Activated CD4-positive, CD25-positive, alpha-beta regulatory T cell treated with anti-CD3 and anti-CD28 coated beads, Interleukin-2, amount 50 U/mL, for 24 hours (primary cell): ENCODE measurements around the gene NCF2.
"Not testable (repeated sequence)": the region's sequence is repeated elsewhere in the genome, so short reads cannot be mapped to it uniquely, and the experiment has no call there.

Experiments used
- ATAC-seq, 2 donors: fragments of 150-1000 bp; cut with Tn5 transposase; one replicate each; pipeline ENCODE4 v1.10.0; 2021; ENCODE audit warnings: mild to moderate bottlenecking in 1 of 2, moderate library complexity in 1 of 2

The NCF2 gene

GRCh38 chr1:183590244-183591191, at the start of gene NCF2:
Gene NCF2, minus strand, starts transcription at chr1:183590459. Its CDS starts 130 bp downstream, at chr1:183590329.
- ATAC-seq = peak; percentile 70 to 78

GRCh38 chr1:183638649-183639387, 48.6 kb upstream of the NCF2 start:
- ATAC-seq = no peak

GRCh38 chr1:183636783-183637182, 46.5 kb upstream of the NCF2 start:
- ATAC-seq = no peak

GRCh38 chr1:183636334-183636682, 46.0 kb upstream of the NCF2 start:
- no peak for ATAC-seq

- ATAC-seq = peak; percentile 89 to 90
These were observed 45.5 kb upstream of the NCF2 start, which contains the start of gene ARPC5 for GRCh38 chr1:183635606-183636333. Gene ARPC5, minus strand, starts transcription at chr1:183635783. Its CDS starts 124 bp downstream, at chr1:183635659.

- ATAC-seq = peak; percentile 4 to 5
These were observed 44.9 kb upstream of the NCF2 start for GRCh38 chr1:183635099-183635605.

GRCh38 chr1:183634429-183635065, 44.3 kb upstream of the NCF2 start:
- ATAC-seq = no peak

GRCh38 chr1:183633676-183634343, 43.6 kb upstream of the NCF2 start:
- peak; percentile 13 to 20 for ATAC-seq

GRCh38 chr1:183632964-183633363, 42.7 kb upstream of the NCF2 start:
- no peak for ATAC-seq

- no peak for ATAC-seq
These were observed 41.9 kb upstream of the NCF2 start for GRCh38 chr1:183632114-183632513.

- ATAC-seq = no peak
These were observed 40.5 kb upstream of the NCF2 start for GRCh38 chr1:183630748-183631147.

GRCh38 chr1:183628537-183628936, 38.3 kb upstream of the NCF2 start:
- peak; percentile 21 to 61 for ATAC-seq

GRCh38 chr1:183626236-183626635, 36.0 kb upstream of the NCF2 start:
- not testable (repeated sequence) for ATAC-seq

GRCh38 chr1:183622884-183623785, 32.9 kb upstream of the NCF2 start:
- ATAC-seq = peak; percentile 70 to 83

- ATAC-seq = no peak
These were observed 31.8 kb upstream of the NCF2 start for GRCh38 chr1:183622013-183622412.

- no peak for ATAC-seq
These were observed 30.1 kb upstream of the NCF2 start for GRCh38 chr1:183620311-183620710.

GRCh38 chr1:183619781-183620180, 29.5 kb upstream of the NCF2 start:
- no peak for ATAC-seq

- not testable (repeated sequence) for ATAC-seq
These were observed 27.9 kb upstream of the NCF2 start for GRCh38 chr1:183618202-183618601.

GRCh38 chr1:183612975-183613374, 22.7 kb upstream of the NCF2 start:
- not testable (repeated sequence) for ATAC-seq

- ATAC-seq = no peak
These were observed 22.1 kb upstream of the NCF2 start for GRCh38 chr1:183612407-183612806.
